GM18511 (cell line): ENCODE data around the gene FBXO34.
"Not testable (repeated sequence)": the region's sequence is repeated elsewhere in the genome, so short reads cannot be mapped to it uniquely, and the experiment has no call there.

Experiments
- ATAC-seq: cut with Tn5 transposase; IDR thresholded peaks from one replicate; pipeline ENCODE4 v1.9.1; 2021; ENCODE audit warnings: mild to moderate bottlenecking, moderate library complexity; ENCODE audit not compliant: unreplicated experiment

Gene FBXO34

GRCh38 chr14:55344582-55345163 lies 73.5 kb downstream of the FBXO34 start:
- ATAC-seq = not testable (repeated sequence)

- no peak for ATAC-seq
Observed at GRCh38 chr14:55347040-55347439, 75.8 kb downstream of the FBXO34 start.

- ATAC-seq = no peak
Observed at GRCh38 chr14:55347748-55348147, 76.5 kb downstream of the FBXO34 start.

GRCh38 chr14:55348766-55349453 lies 77.7 kb downstream of the FBXO34 start:
- no peak for ATAC-seq

GRCh38 chr14:55349565-55349964 lies 78.3 kb downstream of the FBXO34 start:
- ATAC-seq = no peak

DNA sequence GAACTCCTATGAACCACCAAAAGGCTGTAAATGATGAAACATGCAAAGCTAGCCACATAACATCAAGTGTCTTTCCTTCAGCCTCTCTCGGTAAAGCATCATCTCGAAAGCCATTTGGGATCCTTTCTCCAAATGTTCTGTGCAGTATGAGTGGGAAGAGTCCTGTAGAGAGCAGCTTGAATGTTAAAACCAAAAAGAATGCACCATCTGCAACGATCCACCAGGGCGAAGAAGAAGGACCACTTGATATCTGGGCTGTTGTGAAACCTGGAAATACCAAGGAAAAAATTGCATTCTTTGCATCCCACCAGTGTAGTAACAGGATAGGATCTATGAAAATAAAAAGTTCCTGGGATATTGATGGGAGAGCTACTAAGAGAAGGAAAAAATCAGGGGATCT lies 79.2 kb downstream of the FBXO34 start:
- no peak for ATAC-seq

DNA sequence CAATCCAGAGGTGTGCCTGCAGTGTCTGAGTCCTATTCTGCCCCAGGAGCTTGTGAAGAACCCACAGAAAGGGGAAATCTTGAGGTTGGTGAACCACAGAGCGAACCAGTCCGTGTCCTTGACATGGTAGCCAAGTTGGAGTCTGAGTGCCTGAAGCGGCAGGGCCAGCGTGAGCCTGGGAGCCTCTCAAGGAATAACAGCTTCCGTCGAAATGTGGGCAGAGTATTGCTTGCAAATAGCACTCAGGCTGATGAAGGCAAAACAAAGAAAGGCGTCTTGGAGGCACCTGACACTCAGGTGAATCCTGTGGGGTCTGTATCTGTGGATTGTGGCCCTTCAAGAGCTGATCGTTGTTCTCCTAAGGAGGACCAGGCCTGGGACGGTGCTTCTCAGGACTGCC lies 79.9 kb downstream of the FBXO34 start:
- no peak for ATAC-seq

DNA sequence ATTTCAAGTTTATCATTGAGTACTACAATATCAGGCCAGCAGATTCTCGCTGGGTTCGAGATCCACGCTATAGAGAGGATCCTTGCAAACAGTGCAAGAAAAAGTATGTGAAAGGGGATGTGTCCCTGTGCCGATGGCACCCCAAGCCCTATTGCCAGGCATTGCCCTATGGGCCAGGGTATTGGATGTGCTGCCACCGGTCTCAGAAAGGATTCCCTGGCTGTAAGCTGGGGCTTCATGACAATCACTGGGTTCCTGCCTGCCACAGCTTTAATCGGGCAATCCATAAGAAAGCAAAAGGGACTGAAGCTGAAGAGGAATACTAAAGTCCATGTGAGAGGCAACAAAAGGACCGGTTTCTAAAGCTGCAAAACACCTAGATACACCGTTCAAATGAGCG lies 81.0 kb downstream of the FBXO34 start:
- no peak for ATAC-seq

GRCh38 chr14:55353686-55354467 lies 82.7 kb downstream of the FBXO34 start:
- ATAC-seq = no peak

- peak; percentile 88 for ATAC-seq
Observed at GRCh38 chr14:55354500-55354899, 83.3 kb downstream of the FBXO34 start.

DNA sequence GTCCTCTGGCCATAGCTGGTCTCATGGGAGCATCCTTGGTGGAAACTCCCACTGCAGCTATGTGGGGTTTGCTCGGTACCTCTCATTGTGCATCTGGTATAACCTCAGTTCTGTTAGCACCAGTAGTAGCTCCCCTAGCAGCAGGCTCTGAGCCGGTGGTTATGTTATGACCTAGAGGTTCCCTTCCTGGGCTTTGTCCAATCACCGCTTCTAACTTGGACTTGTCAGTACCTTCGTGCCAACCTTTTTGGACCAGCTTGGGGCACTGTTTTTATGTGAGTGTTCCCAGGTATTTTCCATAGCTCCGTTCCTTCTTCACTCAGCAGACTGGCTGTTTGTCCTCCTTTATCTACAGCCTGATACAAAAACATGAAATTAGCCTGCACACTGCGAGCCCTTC lies 84.7 kb downstream of the FBXO34 start:
- no peak for ATAC-seq

DNA sequence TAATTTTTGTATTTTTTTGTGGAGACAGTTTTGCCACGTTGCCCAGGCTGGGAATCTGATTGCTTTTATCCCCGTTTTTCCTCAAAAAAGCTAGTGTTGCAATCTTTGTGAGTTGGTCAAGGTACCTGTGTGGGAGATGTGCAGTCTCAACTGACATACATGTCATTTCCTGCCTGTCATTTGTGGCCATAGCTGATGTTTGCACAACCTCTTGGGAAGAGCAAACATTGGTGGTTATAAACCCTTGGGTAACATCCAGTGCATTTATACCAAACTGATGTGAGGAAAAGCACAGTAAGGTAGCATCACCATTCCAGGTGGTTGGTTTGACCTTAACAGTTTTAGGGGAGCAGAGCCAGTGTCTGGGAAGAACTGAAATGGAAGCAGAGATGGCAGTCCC lies 85.7 kb downstream of the FBXO34 start:
- no peak for ATAC-seq

DNA sequence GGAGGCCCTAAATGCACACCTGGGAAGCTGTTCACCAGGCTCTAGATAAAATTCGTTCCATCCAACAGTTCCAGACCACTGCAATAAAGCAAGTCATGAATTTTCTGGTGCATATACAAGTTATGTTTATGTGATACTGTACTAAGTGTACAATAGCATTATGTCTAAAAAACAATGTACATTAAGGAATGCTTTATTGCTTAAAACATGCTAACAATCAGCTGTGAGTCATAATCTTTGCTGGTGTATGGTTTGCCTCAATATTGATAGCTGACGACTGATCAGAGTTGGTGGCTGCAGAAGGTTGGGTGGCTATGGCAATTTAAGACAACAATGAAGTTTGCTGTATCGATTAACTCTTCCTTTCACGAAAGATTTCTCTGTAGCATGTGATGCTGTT lies 88.1 kb downstream of the FBXO34 start:
- no peak for ATAC-seq

DNA sequence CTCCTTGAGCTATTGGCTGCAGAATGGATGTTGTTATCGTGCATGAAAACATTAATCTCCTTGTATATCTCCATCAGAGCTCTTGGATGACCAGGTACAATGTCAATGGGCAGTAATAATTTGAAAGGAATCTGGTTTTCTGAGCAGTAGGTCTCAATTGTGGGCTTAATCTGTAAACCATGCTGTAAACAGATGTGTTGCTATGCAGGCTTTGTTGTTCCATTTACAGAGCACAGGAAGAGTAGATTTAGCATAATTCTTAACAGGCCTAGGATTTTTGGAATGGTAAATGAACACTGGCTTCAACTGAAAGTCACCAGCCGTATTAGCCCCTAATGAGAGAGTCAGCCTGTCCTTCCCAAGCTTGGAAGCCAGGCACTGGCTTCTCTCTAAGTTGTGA lies 90.0 kb downstream of the FBXO34 start:
- no peak for ATAC-seq

GRCh38 chr14:55366271-55366670 lies 95.0 kb downstream of the FBXO34 start:
- no peak for ATAC-seq

DNA sequence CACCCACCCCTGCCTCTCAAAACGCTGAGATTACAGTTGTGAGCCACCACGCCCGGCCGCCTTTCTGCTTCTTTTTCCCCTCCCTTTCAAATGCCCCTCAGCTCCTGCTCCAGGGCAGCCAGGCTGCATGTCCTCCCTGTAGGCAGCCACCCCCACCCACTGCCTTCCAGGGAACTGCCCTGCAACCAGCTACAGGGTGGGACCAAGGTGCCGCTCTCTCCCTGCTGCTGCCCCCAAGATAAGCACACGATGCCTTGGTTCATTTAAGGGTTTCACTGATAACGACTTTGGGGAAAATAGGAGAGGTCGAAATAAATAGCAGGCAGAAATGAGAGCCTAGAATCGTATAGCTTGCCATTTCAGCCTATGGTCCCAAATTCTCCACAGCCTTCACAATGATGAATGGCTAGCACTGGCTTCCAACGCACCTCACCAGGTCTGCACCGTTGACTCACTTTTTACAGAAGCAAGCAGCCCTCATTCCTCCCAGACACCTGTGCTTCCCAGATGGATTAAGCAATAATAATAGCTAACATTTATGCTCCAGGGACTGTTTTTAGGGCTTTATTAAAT lies 99.7 kb downstream of the FBXO34 start:
- no peak for ATAC-seq

GRCh38 chr14:55372423-55372822 lies 101.2 kb downstream of the FBXO34 start:
- ATAC-seq = no peak

DNA sequence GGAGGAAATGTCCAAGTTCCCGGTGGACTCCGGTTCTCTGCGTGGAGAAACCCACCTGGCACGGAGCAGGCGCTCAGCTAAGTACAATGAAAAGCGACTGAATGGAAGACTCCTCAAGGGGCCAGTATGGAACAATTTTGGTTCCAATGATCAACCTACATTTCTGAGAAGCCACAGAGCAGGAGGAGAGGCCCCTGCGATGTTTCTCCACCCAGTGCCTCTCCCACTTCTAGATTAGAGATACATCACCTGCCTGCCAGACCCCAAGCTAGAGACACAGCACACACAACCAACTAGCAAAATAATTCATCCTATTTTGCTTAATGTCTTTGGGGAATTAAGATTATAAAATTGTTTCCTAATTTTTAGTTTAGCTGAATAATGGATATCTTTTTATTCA lies 101.6 kb downstream of the FBXO34 start:
- ATAC-seq = no peak

DNA sequence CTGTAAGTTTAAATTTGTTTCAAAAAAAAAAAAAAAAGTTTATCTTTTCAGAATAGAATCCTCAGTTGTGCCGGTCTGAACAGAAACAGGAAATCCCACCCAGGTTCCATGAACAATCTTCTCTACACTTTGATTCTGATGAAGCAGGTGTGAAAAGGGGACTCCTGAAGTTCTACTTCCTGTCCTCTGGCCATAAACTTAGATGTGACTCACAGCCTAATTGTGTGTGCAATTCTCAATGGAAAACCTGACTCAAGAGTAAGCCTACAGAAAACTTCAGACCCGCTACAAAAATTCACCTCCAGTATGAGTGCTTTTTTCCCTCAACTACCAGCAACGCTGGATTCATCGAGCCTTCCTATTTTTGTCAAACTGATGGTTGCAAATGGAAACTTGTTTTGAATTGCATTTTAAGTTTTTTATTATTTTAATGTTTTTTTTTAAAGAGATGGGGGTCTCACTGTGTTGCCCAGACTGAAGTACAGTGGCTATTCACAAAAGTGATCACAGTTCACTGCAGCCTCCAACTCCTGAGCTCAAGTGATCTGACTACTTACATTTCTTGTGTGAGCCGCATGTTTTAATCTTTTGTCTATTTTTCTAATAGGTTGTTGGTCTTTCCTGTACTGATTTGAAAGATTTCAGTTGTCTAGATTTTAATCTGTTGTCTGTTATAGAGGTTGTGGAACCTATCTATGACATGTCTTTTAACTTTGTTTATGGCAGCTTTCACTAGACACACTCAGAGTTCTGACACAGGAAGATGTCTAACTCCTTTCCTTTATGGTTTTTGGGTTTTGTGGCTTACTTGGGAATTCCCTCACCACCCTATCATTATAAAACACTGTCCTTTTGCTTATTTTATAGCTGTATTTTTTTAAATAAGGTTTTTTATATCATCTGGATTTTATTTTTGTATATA lies 102.8 kb downstream of the FBXO34 start:
- ATAC-seq = peak; percentile 75

DNA sequence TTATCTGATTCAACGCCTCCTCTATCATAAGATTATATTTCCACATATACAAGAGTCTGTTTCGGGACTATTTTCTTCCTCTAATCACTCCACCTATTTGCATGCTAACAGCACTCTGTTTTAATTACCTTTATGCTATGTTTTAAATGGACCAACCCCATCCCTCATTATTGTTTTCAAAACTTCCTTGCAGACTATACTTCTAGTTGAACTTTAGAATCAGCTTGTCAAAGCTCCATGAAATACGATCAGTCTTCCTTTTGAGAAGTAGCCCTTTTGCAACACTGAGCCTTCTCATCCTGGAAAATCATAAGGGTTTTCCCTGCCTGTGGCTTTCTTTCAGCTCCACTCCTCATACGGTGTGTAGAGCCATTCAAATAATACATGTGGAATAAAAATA lies 103.5 kb downstream of the FBXO34 start:
- no peak for ATAC-seq

DNA sequence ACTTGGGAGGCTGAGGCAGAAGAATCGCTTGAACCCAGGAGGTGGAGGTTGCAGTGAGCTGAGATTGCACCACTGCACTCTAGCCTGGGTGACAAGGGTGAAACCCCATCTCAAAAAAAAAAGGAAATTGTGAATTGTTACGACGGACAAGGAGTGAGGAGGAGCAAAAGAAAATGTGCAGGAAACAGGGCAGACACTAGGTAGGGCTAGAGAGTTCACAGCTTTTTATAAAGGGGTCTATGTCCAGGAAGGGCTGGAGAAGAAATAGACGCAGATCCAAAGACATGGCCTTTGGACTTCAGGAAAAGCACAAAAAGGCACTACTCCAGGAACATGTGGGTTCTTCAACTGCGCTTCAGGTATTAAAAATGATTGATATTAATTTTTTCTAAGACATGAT lies 106.0 kb downstream of the FBXO34 start:
- ATAC-seq = no peak
